H1 (cell line): Measurements from ENCODE around the gene MTTP. TPM values are rescaled to one million over a fixed set of nuclear protein-coding genes. Genes with fewer than 3 reads are reported as not detected.
A peak's percentile ranks its signal among the peaks of the same experiment; 100 is the strongest.

Experiments
- CTCF ChIA-PET: fragments of 300-600 bp; sonication (Branson Sonifier 250); formaldehyde crosslinking; loops from one replicate; lab custom pipeline; 2021; ENCODE audit not compliant: partially characterized antibody; lab: Charles Lee
- POLR2A ChIA-PET: fragments of 300-600 bp; sonication (Branson Sonifier 250); formaldehyde crosslinking; loops from one replicate; lab custom pipeline; 2021; ENCODE audit warnings: inconsistent platforms; ENCODE audit not compliant: partially characterized antibody; lab: Charles Lee
- DNase-seq, 2 experiments: peaks; one replicate each; pipeline versions ENCODE4 v3.0.0 to v3.0.0-alpha.2; 2010 to 2022; ENCODE audit warnings: low spot score in 2 of 2, low read depth in 1 of 2, mixed read lengths in 1 of 2
- FAIRE-seq: peaks from 2 replicates; lab custom pipeline; 2011; peaks lifted over from hg19 to GRCh38; lab: Jason Lieb, UNC
- H2AFZ ChIP-seq: 2 replicates; pipeline ENCODE4 v1.8.1; 2012; ENCODE audit warnings: low read length, inconsistent platforms
- H2AK5ac ChIP-seq: 2 replicates; pipeline ENCODE4 v1.6.1; 2013; ENCODE audit warnings: low read depth, low read length
- H2BK120ac ChIP-seq: replicated peaks from 2 replicates; pipeline ENCODE3; 2013; ENCODE audit warnings: low read depth, low read length, inconsistent platforms
- H2BK12ac ChIP-seq: 2 replicates; pipeline ENCODE4 v1.6.1; 2013; ENCODE audit warnings: low read depth, low read length
- H2BK15ac ChIP-seq: 2 replicates; pipeline ENCODE4 v1.6.1; 2013; ENCODE audit warnings: low read length
- H2BK20ac ChIP-seq: 2 replicates; pipeline ENCODE4 v1.6.1; 2013; ENCODE audit warnings: low read length
- H2BK5ac ChIP-seq: 2 replicates; pipeline ENCODE4 v1.6.1; 2013; ENCODE audit warnings: low read depth, low read length
- H3K14ac ChIP-seq: 2 replicates; pipeline ENCODE4 v1.6.1; 2013; ENCODE audit warnings: inconsistent platforms; ENCODE audit not compliant: insufficient read length
- H3K18ac ChIP-seq: 2 replicates; pipeline ENCODE4 v1.6.1; 2013; ENCODE audit warnings: low read length; ENCODE audit errors: extremely low read depth
- H3K23ac ChIP-seq: 2 replicates; pipeline ENCODE4 v1.6.1; 2013; ENCODE audit warnings: inconsistent platforms; ENCODE audit not compliant: insufficient read length
- H3K23me2 ChIP-seq: 2 replicates; pipeline ENCODE4 v1.6.1; 2013; ENCODE audit warnings: low read depth, low read length
- H3K27ac ChIP-seq: 2 replicates; pipeline ENCODE4 v1.6.1; 2011; ENCODE audit warnings: low read depth, low read length, inconsistent platforms
- H3K27me3 ChIP-seq, 4 experiments: replicated peaks in 1 of 4; 1 replicate in 1 of 4; 2 replicates in 3 of 4; pipeline versions ENCODE4 v1.6.1 to v1.8.1; 2011 to 2013; ENCODE audit warnings: low read length in 3 of 4, mild to moderate bottlenecking in 3 of 4, inconsistent platforms in 2 of 4, mixed read lengths in 2 of 4, moderate library complexity in 1 of 4; ENCODE audit not compliant: control insufficient read depth in 3 of 4, insufficient read depth in 3 of 4; ENCODE audit errors: extremely low read depth in 1 of 4
- H3K36me3 ChIP-seq, 4 experiments: 2 replicates each; pipeline versions ENCODE4 v1.6.1 to v1.8.1; 2011 to 2013; ENCODE audit warnings: mild to moderate bottlenecking in 4 of 4, low read length in 3 of 4, moderate library complexity in 2 of 4, control low read depth in 1 of 4, inconsistent platforms in 1 of 4; ENCODE audit not compliant: insufficient read depth in 4 of 4, control insufficient read depth in 2 of 4
- H3K4ac ChIP-seq: replicated peaks from 2 replicates; pipeline ENCODE3; 2013; ENCODE audit warnings: low read length, low read depth, mixed read lengths, inconsistent platforms; ENCODE audit not compliant: insufficient read length
- H3K4me1 ChIP-seq, 4 experiments: replicated peaks in 1 of 4; 1 replicate in 1 of 4; 2 replicates in 3 of 4; pipeline versions ENCODE4 v1.6.1 to v1.8.1; 2011 to 2013; ENCODE audit warnings: low read length in 3 of 4, inconsistent platforms in 2 of 4, mixed read lengths in 1 of 4; ENCODE audit not compliant: insufficient read depth in 4 of 4, control insufficient read depth in 3 of 4
- H3K4me2 ChIP-seq, 2 experiments: 2 replicates each; pipeline versions ENCODE4 v1.6.1 to v1.8.1; 2011 to 2013; ENCODE audit warnings: low read depth in 2 of 2, low read length in 2 of 2, control low read depth in 1 of 2, inconsistent platforms in 1 of 2, mild to moderate bottlenecking in 1 of 2; ENCODE audit not compliant: insufficient read depth in 1 of 2
- H3K4me3 ChIP-seq, 4 experiments: fragments of 200-600, 300-600 bp in 1 of 4; sonication (generic), shearing (Covaris generic), sonication (Bioruptor Twin) in 1 of 4; 2 replicates each; pipeline versions ENCODE4 v1.5.1 to v1.8.1; 2011 to 2016; ENCODE audit warnings: low read length in 4 of 4, low read depth in 3 of 4, control low read depth in 2 of 4, inconsistent platforms in 2 of 4, mild to moderate bottlenecking in 2 of 4, mixed read lengths in 1 of 4, moderate library complexity in 1 of 4; ENCODE audit not compliant: insufficient read depth in 2 of 4; ENCODE audit errors: extremely low read depth in 1 of 4
- H3K56ac ChIP-seq: replicated peaks from 2 replicates; pipeline ENCODE3; 2013; ENCODE audit warnings: low read depth, mild to moderate bottlenecking, mixed read lengths, low read length, inconsistent platforms; ENCODE audit not compliant: insufficient read length
- H3K79me1 ChIP-seq: 2 replicates; pipeline ENCODE4 v1.6.1; 2013; ENCODE audit warnings: low read depth, low read length, control low read depth
- H3K79me2 ChIP-seq, 2 experiments: 2 replicates each; pipeline versions ENCODE4 v1.6.1 to v1.8.1; 2012 to 2013; ENCODE audit warnings: low read length in 2 of 2, mild to moderate bottlenecking in 2 of 2, inconsistent platforms in 1 of 2; ENCODE audit not compliant: insufficient read depth in 2 of 2, control insufficient read depth in 1 of 2
- H3K9ac ChIP-seq, 4 experiments: replicated peaks in 1 of 4; 1 replicate in 1 of 4; 2 replicates in 3 of 4; pipeline versions ENCODE4 v1.6.1 to v1.8.1; 2011 to 2013; ENCODE audit warnings: low read depth in 3 of 4, low read length in 3 of 4, control low read depth in 2 of 4, mild to moderate bottlenecking in 2 of 4, moderate library complexity in 2 of 4, inconsistent platforms in 1 of 4; ENCODE audit errors: extremely low read depth in 1 of 4
- H3K9me3 ChIP-seq, 2 experiments: 2 replicates each; pipeline versions ENCODE4 v1.6.1 to v1.8.1; 2012 to 2013; ENCODE audit warnings: mild to moderate bottlenecking in 2 of 2, moderate library complexity in 2 of 2, control low read depth in 1 of 2, inconsistent platforms in 1 of 2, low read depth in 1 of 2, low read length in 1 of 2, mixed read lengths in 1 of 2; ENCODE audit not compliant: insufficient read depth in 2 of 2
- H4K20me1 ChIP-seq, 2 experiments: replicated peaks in 1 of 2; 2 replicates each; pipeline versions ENCODE3 to v1.8.1; 2011 to 2013; ENCODE audit warnings: inconsistent platforms in 2 of 2, low read length in 2 of 2, mild to moderate bottlenecking in 1 of 2; ENCODE audit not compliant: insufficient read depth in 2 of 2, control insufficient read depth in 1 of 2
- H4K5ac ChIP-seq: 2 replicates; pipeline ENCODE4 v1.6.1; 2013; ENCODE audit warnings: low read length, low read depth, mixed read lengths, inconsistent platforms; ENCODE audit not compliant: insufficient read length
- H4K8ac ChIP-seq: 2 replicates; pipeline ENCODE4 v1.8.0; 2013; ENCODE audit warnings: mild to moderate bottlenecking, moderate library complexity, low read length, inconsistent platforms; ENCODE audit not compliant: insufficient read depth; ENCODE audit errors: extremely low read depth
- H4K91ac ChIP-seq: replicated peaks from 2 replicates; pipeline ENCODE3; 2013; ENCODE audit warnings: low read length, mixed read lengths, inconsistent platforms; ENCODE audit not compliant: insufficient read length
- CEBPB ChIP-seq: IDR thresholded peaks from 2 replicates; pipeline ENCODE4 v1.6.1; 2012; ENCODE audit warnings: low read depth, low read length
- CTBP2 ChIP-seq: IDR thresholded peaks from 2 replicates; pipeline ENCODE4 v1.7.0; 2011; ENCODE audit warnings: borderline replicate concordance, mild to moderate bottlenecking, moderate library complexity, mixed read lengths, low read length; ENCODE audit not compliant: insufficient read depth, insufficient read length
- EZH2 ChIP-seq: fragments of 200-600 bp; sonication (generic); IDR thresholded peaks from 2 replicates; pipeline ENCODE4 v1.7.1; 2012; ENCODE audit warnings: low read depth, mild to moderate bottlenecking, moderate library complexity, low read length, inconsistent platforms; ENCODE audit not compliant: severe bottlenecking
- JUN ChIP-seq: IDR thresholded peaks from 2 replicates; pipeline ENCODE4 v1.6.1; 2011; ENCODE audit warnings: low read depth, mild to moderate bottlenecking, improper control_type of control experiment, low read length
- KDM5A ChIP-seq: fragments of 200-600 bp; IDR thresholded peaks from 2 replicates; pipeline ENCODE4 v1.7.1; 2012; ENCODE audit warnings: mild to moderate bottlenecking, low read length, inconsistent platforms, mixed read lengths
- MAFK ChIP-seq: IDR thresholded peaks from 2 replicates; pipeline ENCODE4 v1.6.1; 2012; ENCODE audit warnings: low read depth, mild to moderate bottlenecking, improper control_type of control experiment, low read length
- NRF1 ChIP-seq: IDR thresholded peaks from 2 replicates; pipeline ENCODE4 v1.6.1; 2011; ENCODE audit warnings: mild to moderate bottlenecking, low read depth, low read length, improper control_type of control experiment
- POU5F1 ChIP-seq: IDR thresholded peaks from 2 replicates; pipeline ENCODE4 v1.6.1; 2011; ENCODE audit warnings: low read depth, mild to moderate bottlenecking, low read length, moderate library complexity
- RNF2 ChIP-seq: fragments of 200-900, 300-1000 bp; sonication (generic); IDR thresholded peaks from 2 replicates; pipeline ENCODE4 v1.7.1; 2016; ENCODE audit warnings: borderline replicate concordance, low read depth, mild to moderate bottlenecking, antibody characterized with exemption, low read length; ENCODE audit not compliant: poor library complexity, severe bottlenecking; ENCODE audit errors: missing control alignments
- SIRT6 ChIP-seq: IDR thresholded peaks from one replicate; pipeline ENCODE4 v1.7.1; 2012; ENCODE audit warnings: low read length, inconsistent platforms
- SUZ12 ChIP-seq: fragments of 200-600 bp; sonication (generic); IDR thresholded peaks from 2 replicates; pipeline ENCODE4 v1.6.1; 2012; ENCODE audit warnings: mild to moderate bottlenecking, inconsistent platforms, low read length, moderate library complexity, mixed read lengths
- TBP ChIP-seq: IDR thresholded peaks from 2 replicates; pipeline ENCODE4 v1.6.1; 2011; ENCODE audit warnings: low read depth, low read length, improper control_type of control experiment
- TEAD4 ChIP-seq: IDR thresholded peaks from 2 replicates; pipeline ENCODE4 v1.6.1; 2012; ENCODE audit warnings: low read depth, low read length, inconsistent platforms, mixed read lengths
- ZNF274 ChIP-seq: IDR thresholded peaks from 2 replicates; pipeline ENCODE4 v1.7.0; 2012; ENCODE audit warnings: low read length, borderline replicate concordance; ENCODE audit errors: extremely low read depth
- WGBS, 2 experiments: shearing (Covaris generic) in 1 of 2; methylation state at CpG; one replicate each; pipeline versions ENCODE4 v1.1.6 to v1.1.7; 2013 to 2015; ENCODE audit warnings: low lambda C conversion rate in 2 of 2, mixed read lengths in 2 of 2, inconsistent platforms in 1 of 2, low coverage in 1 of 2, missing lambda C conversion rate in 1 of 2; ENCODE audit not compliant: insufficient replicate concordance in 2 of 2, insufficient coverage in 1 of 2, insufficient read length in 1 of 2; ENCODE audit errors: extremely low coverage in 1 of 2, missing lambda C conversion rate in 1 of 2; 5-methylcytosine and 5-hydroxymethylcytosine counted together
- polyA plus RNA-seq, 7 experiments: library from polyadenylated mRNA; depleted of rRNA in 3 of 7; stranded (reverse) in 5 of 7; unstranded in 2 of 7; fragments of >200 nt in 5 of 7; fragments of 200-250 nt in 2 of 7; gene quantifications; 1 replicate in 5 of 7; 2 replicates in 1 of 7; 4 replicates in 1 of 7; pipeline versions ENCODE4 v1.2.1 to v1.2.3, GENCODE V29; 2011 to 2013; ENCODE audit warnings: missing spikeins in 2 of 7, mixed read lengths in 2 of 7
- total RNA-seq: library from RNA; stranded (reverse); fragmentation: NEBNext Ultra II Directional; extraction: Animal tissue kit (Norgen Biotek cat#: 25700); gene quantifications from 2 replicates; pipeline ENCODE4 v1.2.1, GENCODE V29; 2021

The MTTP gene
- total and polyA plus RNA-seq, 2 of the 8 experiments (the other 6 are each of a cell fraction or from before 2014, with no cell fraction given) = 0.12 to 0.26 TPM

GRCh38 chr4:99624141-99624719 lies 49.6 kb downstream of the MTTP start:
- H3K18ac ChIP-seq = no peak overlapping the region
- no peak overlapping the region for H2BK12ac ChIP-seq
- no peak overlapping the region for H2BK120ac ChIP-seq
- H3K56ac ChIP-seq = no peak overlapping the region
- no peak overlapping the region for H3K9ac ChIP-seq
- no peak overlapping the region for H4K91ac ChIP-seq
- H3K79me2 ChIP-seq = no peaks in the 10 kb centered on the region
- H3K27ac ChIP-seq = no peak overlapping the region
- peak overlapping the region; percentile 89 for H2AFZ ChIP-seq
- no peaks in the 10 kb centered on the region for H3K79me1 ChIP-seq
- no peak for FAIRE-seq
- H4K8ac ChIP-seq = no peak overlapping the region
- no peaks in the 10 kb centered on the region for H3K36me3 ChIP-seq
- no peak overlapping the region for H4K5ac ChIP-seq
- H2AK5ac ChIP-seq = no peak overlapping the region
- H3K4me1 ChIP-seq = peaks cover 0 to 8% (median 3%) of the 10 kb centered on the region in 4 experiments; a peak in 2 of 7 replicates
- H3K4ac ChIP-seq = no peak overlapping the region
- no peak overlapping the region for H3K23ac ChIP-seq
- H2BK15ac ChIP-seq = no peak overlapping the region
- POLR2A ChIA-PET = no interaction called here
- H3K4me3 ChIP-seq = no peak overlapping the region
- H3K14ac ChIP-seq = no peak overlapping the region
- H3K9me3 ChIP-seq = no peaks in the 10 kb centered on the region
- no peak overlapping the region for H3K4me2 ChIP-seq
- H2BK5ac ChIP-seq = no peak overlapping the region
- no peaks in the 10 kb centered on the region; the same call in 1 of the 2 replicates for H3K23me2 ChIP-seq
- 77% methylated on average over 4 of the region's 4 CpGs; no CpG with 5 or more reads in 1 of the 2 experiments for WGBS, 2 experiments
- CTCF ChIA-PET = interaction anchor here (0.6 to 2.2 kb wide), 4 partner anchors 45 to 187 kb away, joined by 3 to 8 read pairs (median 4); no protein-coding TSS in a partner anchor
- no peaks in the 10 kb centered on the region for H3K27me3 ChIP-seq
- H4K20me1 ChIP-seq = no peaks in the 10 kb centered on the region
- H2BK20ac ChIP-seq = no peak overlapping the region
- DNase-seq = no peak
- TF ChIP-seq RNF2 (no peak), TEAD4 (no peak), ZNF274 (no peak), MAFK (no peak), TBP (no peak), SIRT6 (no peak), JUN (no peak), CEBPB (no peak), KDM5A (no peak), CTBP2 (no peak), POU5F1 (no peak), SUZ12 (no peak), NRF1 (no peak), EZH2 (no peak)
